ENCODE measurements around the gene TSPAN12.
"Not testable (repeated sequence)": the region's sequence is repeated elsewhere in the genome, so short reads cannot be mapped to it uniquely, and the experiment has no call there.

The TSPAN12 gene

GRCh38 chr7:120799813-120800475 is 58.0 kb downstream of the TSPAN12 start:
- no peak for DNase-seq

GRCh38 chr7:120799147-120799546 is 58.8 kb downstream of the TSPAN12 start:
- DNase-seq: no peak

- DNase-seq: no peak
Measured at GRCh38 chr7:120797026-120797645, 60.8 kb downstream of the TSPAN12 start.

GRCh38 chr7:120794106-120794729 is 63.7 kb downstream of the TSPAN12 start:
- no peak for DNase-seq

DNA sequence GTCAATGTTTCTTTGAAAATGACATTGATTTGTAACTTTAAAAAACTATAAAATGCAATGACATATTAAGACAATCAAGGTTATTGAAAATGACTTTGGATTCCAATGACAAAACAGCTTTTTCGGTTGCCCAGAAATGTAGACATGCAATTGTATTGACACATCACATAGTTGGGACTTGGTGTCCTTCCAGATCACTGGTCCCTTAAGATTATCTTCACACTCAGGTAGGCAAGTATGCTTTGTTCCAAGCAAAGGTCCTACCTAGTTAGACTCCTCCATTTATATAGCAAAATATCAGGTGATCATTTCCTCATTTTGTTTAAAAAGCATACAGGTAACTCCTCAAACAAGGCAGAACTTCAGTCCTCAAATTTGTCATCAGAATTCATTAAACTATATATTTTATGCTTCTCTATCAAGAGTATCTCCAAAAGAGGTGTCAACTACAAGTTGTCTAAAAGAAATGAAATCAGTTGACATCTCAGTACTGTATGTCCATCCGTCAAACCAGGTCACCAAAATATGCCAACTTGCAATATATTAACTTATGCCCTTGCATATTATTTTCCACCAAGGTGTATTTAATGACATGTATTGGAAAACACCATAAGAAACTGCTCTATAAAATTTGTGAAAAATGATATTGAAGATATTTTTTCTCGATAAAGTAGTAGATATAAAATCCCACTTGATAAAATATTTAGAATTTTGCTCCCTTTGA is 64.6 kb downstream of the TSPAN12 start:
- no peak for DNase-seq

GRCh38 chr7:120792861-120793130 is 65.1 kb downstream of the TSPAN12 start:
- DNase-seq: no peak

DNA sequence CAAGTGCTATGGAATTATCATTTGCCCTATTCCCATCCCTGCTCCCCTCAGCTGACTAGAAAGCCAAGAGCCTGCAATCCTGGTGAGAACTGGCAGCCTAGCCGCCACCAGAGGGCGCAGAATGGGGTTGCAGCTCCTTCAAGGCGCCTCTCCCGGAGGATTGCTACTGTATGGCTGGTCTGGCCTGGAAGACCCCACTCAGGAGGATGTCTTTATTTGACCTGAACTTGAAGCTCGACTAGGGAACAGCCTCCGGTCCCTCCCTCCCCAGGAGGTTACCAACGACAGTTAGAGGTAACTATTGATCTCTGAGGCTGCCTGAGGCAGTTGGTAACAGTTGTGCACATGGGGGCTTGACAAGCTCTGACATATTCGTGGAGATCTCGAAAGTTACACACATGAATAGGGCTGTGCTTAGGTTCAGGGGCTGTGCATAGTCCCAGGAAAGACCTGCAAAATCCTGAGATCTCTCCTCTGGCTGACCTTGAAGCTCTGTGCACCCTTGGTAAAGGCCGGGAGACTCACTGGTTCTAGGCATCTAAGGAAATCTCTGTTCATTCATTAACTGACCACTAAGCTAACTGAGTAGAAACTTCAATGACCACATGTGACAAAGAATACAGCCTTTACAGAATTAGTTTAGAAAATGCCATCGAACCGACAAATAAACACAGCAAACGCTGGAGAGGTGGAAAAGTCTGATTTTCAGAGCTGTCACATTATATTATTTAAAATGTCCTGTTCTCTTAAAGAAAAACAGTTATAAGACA is 65.7 kb downstream of the TSPAN12 start:
- DNase-seq: peak; percentile 72

DNA sequence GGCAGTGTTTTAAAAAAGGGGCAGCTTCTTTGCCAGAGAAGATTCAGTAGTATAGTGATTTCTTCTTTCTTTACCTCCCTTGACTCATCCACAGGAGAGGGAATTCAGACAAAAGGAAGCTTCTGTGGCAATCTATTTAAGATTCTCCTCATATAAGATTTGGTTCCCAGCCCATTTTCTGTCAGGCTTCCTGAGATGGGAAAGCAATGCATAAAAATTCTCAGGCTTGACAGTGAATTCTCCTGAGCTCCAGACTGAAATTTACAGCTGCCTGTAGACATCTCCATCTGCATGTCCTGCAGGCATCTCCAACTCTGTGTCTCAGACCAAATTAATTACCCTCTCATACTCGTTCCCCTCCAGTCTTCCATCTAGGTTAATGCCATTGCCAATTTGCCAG is 72.8 kb downstream of the TSPAN12 start:
- DNase-seq: no peak

DNA sequence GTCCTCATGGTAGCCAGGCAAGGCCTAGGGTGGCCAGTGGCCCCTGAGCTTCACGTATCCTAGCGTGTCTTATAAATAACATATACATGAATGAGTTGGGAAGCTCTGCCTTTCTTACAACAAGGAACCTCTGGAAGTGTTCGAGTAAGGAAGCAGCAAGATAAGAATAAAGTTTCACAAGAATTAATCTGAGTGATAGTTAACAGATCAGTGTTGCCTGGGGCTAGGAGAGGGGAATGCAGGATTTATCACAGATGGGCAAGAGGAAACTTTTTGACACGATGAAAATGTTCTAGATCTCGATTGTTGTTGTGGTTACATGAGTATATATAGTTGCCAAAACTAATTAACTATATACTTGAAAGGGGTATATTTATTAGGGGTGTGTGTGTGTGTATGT is 74.2 kb downstream of the TSPAN12 start:
- DNase-seq: no peak

DNA sequence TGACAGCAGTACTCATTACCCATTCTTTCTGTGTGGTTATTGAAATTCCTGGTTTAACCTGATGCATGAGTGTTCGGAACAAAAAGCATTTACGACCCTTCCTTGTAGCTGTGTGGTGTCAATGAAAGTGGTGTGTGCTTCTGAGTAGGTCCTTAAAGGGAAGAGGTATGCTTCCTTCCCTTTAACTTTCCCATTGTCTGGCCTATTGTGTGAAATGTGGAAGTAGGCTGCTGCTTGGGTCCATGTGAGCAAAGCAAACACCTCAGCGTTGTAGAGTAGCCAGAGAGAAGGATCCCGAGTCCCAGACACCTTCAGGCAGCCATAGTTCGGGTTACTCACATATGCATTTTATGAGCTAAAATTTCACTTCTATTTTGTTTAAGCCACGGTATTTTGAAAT is 74.7 kb downstream of the TSPAN12 start:
- DNase-seq: no peak

- DNase-seq: not testable (repeated sequence)
Measured at GRCh38 chr7:120781924-120782323, 76.0 kb downstream of the TSPAN12 start.

GRCh38 chr7:120780938-120781337 is 77.0 kb downstream of the TSPAN12 start:
- no peak for DNase-seq

DNA sequence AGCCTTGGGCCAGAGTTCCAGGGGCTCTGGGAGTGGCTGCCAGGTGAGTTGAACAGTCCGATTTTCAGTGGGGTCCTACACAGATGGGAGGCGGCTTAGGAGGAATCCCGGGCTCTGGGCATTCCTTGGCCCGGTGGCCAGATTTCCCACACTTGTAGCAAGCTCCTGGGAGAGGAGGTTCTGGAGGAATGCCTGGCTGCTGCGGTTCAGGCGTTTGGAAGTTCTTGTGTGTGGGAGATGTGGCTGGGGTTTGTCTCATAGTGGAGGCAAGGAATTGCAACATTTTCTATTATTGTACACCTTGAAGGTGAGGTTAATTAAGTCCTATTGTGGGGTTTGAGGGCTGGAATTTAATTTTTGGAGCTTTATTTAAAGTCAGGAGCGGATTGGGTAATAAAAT is 77.5 kb downstream of the TSPAN12 start:
- DNase-seq: not testable (repeated sequence)

GRCh38 chr7:120779078-120779477 is 78.9 kb downstream of the TSPAN12 start:
- DNase-seq: not testable (repeated sequence)

DNA sequence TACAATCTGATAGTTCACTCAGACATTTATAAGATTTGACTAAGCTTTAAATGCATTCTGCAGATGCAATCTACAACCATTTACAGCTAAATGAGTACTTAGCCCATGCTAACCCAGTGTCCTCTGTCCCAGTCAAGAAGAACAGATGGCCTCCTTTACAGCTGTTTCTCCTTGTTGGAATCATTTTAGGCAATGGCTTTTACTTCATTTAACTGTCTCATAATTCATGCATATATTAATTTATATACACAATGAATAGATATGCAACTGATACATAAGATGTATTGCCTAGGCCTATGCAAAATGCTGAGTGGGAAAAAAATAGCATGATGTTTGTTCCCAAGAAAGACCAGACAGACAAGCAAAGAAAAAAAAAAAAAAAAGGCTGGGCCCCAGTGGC is 82.2 kb downstream of the TSPAN12 start:
- DNase-seq: no peak

- no peak for DNase-seq
Measured at GRCh38 chr7:120774481-120774880, 83.5 kb downstream of the TSPAN12 start.

- no peak for DNase-seq
Measured at GRCh38 chr7:120770206-120770605, 87.7 kb downstream of the TSPAN12 start.

- no peak for DNase-seq
Measured at GRCh38 chr7:120760851-120761250, 97.1 kb downstream of the TSPAN12 start.

DNA sequence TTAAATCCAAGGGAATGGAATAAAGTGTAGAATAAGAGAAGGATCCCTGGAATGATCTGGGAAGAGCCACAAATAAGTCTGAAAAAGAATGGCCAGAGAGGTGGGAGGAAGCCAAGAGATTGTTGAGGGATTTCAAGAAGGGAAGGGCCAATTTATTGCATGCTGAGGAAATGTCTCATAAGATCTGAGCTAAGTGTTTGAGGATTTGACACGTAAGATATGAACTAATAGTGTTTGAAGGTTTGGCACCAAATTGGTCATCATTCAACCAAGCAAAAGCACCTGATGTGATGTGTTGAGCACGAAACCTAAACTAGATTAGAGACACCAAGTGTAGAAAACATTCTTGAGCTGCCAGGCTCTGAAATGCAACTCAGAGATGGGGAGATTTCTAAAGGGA is 97.9 kb downstream of the TSPAN12 start:
- no peak for DNase-seq

- no peak for DNase-seq
Measured at GRCh38 chr7:120743128-120743527, 114.8 kb downstream of the TSPAN12 start.

GRCh38 chr7:120742372-120742771 is 115.6 kb downstream of the TSPAN12 start:
- no peak for DNase-seq

GRCh38 chr7:120741371-120742042 is 116.4 kb downstream of the TSPAN12 start:
- no peak for DNase-seq

DNA sequence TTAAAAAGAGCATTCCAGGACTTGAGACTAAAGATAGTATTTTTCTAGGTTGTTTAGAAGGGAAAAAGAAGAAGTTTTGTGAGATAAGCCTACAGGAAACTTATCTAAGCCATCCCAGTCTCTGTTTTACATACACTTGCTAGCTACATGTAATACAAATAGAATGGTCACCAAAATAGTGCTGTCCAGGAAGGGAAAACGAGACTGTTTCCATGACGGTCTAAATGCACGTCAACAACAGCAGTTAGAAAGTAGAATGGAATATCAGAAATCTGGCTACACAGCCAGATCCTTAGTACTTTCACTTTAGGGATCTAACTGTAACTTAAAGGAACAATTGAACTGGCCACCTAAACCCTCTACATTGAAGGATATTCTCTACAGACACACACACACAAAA is 117.6 kb downstream of the TSPAN12 start:
- peak; percentile 6 for DNase-seq
